HG03558 (cell line): ENCODE measurements around the gene GRM5.

Experiments used
- ATAC-seq: cut with Tn5 transposase; IDR thresholded peaks from one replicate; pipeline ENCODE4 v1.9.1; 2021; ENCODE audit warnings: moderate number of reproducible peaks; ENCODE audit not compliant: unreplicated experiment; ENCODE audit errors: extremely low read depth

The GRM5 gene

GRCh38 chr11:88521799-88522201 is 544.0 kb downstream of the GRM5 start:
- ATAC-seq = no peak

- no peak for ATAC-seq
Observed at GRCh38 chr11:88521399-88521798, 544.4 kb downstream of the GRM5 start.

DNA sequence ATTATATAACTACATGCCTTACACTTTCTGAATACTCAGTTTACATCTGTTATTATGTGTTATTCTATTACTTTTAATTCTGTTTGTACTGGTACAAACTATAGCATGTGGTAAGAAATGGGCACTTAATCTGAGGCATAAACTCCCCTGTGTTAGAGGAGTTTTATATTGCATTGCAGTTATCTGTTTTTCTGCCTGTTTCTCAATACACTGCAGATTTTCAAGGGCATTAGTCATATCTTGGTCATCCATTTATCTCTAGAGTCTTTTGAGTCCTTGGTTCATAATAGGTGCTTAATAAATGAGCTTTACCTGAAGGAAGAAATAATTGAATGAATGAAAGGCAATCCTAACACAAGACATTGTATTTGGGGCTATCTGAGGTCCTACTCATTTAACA is 545.4 kb downstream of the GRM5 start:
- ATAC-seq = no peak

DNA sequence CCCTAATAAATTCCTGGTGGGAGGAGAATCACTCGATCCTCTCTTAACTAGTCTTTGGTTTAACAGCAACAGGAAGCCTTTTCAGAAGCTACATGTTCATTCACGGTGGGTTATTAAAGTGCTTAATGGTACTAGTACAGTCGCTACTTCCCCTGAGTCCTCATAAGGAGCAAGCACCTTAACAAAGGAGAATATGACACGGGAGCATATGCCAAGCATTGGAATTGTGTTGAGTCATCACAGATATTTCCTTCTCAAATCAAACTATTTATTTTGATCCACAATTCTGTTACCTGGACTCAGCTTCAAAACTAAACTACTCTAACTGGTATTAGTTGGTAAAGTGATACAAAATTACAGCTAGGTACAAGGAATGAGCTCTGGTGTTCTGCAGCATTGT is 550.8 kb downstream of the GRM5 start:
- ATAC-seq = no peak

DNA sequence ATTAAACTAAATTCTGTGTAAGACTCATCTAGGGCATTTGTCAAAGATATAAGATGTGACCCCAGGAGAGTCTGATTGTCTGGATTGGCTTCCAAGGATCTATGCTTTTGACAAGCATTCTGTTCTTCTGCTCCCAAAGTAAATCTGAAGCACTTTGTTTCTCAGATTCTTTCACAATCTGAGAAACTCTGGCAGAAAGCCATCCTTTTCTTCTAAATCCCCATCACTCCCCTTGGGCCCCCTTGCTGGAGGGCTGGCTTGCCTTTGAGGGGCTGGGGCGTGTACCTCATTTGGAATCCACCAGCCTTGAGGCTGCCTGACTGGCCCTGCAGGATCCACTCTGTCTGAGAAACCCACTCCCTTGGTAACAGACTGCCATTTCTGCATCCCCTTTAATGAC is 554.8 kb downstream of the GRM5 start:
- no peak for ATAC-seq

DNA sequence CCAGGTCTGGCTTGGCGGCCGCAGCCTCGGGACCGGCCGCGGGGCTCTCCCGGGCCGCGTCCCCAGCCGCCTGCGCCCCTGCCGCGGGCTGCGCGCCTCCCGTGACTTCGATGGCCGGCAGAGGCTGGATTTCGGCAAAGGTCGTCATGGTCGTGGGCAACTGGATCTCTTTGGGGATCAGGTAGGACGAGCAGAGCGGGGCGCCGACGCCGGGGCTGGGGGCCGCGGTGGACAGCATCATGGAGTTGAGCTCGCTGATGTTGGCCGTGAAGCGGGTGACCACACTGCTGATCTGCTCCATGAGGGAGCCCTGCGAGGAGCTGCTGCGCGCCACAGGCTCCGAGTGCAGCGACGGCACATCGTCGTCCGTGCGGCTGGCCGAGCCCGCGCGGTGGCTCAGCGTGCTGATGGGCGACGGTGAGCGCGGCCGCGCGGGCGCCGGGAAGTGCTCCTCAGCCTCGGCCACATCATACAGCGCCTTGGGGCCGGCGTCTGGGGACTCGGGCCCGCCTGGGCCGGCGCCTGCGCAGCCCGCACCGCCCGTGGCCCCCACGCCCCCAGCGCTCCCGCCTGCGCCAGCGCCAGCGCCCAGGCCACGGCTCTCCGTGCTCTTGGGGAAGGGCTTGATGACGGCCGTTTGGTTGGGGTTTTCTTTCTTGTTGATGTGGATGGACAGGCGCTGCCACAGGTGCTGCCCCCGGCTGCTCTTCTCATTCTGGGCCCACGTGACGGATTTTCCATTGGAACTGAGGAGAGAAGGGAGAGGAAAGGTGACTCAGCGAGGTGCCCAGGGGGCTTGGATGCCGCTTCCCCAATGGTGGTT is 556.8 kb downstream of the GRM5 start:
- ATAC-seq = no peak

DNA sequence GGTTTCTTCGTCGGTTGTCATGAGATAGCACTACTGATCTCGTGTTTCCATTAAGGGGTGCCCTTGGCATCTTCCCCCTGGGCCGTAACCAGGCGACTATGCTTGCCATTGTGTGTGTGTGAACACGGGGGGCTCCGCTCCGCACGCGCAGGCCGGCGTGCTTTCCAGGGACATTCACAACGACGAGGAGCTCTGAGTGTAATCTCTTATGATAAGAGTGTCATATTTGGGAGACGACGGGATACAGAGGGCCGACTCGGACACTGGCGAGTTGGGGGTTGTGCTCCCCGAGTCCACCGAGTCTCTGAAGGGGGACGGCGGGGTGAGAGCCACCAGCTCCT is 557.4 kb downstream of the GRM5 start:
- ATAC-seq = no peak

DNA sequence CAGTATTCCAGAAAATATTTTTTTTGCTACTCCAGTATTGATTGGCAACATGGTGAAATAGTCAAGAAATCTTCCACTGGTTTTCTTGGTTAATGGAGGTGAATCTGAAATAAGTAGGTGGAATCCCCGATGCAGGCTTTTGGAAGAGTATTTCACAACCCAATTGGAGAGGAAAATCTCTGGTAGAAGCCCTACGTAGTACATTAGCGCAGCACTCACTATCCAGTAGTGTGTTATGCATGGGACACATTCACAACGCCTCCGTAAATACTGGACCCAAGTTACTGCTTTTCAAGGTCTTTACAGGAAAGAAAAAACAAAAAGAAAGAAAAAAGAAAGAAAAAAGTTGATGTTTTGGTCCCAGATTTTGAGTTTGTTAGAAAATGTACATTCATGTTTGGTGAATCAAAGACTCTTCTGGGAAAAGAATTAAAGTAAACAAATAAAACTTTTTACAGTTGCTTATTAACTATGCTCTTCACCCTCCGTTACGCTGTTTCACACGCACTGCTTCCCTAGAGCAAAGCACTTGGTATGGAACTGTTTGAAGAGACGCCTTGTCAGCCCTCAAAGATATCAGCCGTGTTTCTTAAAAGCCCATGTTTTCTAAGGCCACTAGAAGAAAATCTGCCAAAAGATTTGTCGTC is 557.9 kb downstream of the GRM5 start:
- ATAC-seq = no peak

DNA sequence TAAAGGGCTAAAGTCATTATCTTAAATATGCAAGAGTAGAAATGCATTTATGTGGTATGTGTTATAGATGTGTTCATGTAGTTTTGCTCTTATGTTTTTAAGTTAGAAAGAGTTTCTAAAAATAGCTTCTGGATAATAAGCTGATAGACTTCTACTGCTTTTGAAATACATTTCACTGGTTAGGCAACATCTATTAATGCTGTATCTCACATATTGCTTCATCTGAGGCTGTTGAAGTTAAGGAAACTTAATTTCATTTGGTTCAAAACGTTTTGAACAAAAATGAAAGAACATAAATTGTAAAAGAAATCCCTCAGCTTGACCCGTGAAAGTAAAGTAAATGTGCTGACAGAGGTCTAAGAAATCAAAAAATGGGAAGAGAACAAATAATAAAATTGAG is 564.2 kb downstream of the GRM5 start:
- no peak for ATAC-seq

DNA sequence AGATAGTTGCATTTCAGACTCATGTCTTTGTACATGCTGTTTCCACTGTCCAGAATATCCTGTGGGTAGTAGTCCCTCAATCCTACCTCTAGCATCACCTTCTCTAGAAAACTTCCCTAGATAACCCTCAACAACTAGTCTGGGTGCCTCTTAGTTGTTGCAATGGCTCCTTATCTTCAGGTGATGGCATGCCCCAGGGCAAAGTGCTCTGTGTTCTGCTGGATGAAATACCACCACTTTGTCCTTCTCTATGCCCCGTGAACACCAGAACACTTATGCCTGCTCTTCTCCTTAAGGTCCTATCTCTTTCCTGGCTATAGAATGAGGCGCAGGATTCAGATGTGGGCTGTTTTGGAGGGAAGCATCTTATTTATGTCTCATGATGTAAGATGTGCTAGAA is 569.9 kb downstream of the GRM5 start:
- ATAC-seq = no peak

DNA sequence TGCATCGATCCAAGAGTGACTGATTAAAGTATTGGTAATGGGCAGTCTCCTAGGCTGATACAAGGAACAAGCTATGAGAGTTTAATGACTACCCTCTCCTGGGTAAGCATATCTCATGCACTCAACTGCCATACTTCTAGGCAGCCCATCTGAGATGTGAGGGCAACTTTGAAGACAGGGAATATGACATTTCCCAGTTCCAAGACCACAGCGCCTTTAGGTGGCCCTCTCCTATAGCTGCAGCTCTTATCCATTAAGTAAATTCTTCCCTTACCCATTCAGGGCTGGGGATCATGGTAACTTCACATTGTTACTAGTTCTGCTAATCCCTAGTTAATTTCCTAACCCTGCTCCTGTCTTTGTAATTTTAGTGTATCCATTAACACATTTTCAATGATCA is 570.9 kb downstream of the GRM5 start:
- ATAC-seq = no peak

- no peak for ATAC-seq
Observed at GRCh38 chr11:88491674-88492073, 574.1 kb downstream of the GRM5 start.

DNA sequence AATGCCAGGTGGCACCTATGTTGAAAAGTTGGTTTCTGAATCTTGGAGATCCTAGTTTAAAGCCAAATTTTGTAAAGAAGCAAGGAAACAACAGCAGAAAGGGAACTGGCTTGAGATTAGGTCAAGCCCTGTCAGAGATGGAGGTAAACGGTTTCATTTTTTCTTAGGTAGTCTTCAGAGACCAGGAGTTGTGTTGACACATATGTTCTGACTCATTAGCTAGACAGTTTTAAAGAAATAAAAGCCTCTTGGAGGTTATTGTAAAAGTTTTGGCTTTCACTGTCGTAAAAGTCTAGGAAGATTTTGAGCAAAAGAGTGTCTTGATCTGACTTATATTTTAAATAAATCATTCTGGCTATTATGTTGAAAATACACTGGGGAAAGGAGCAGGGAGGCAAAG is 576.8 kb downstream of the GRM5 start:
- ATAC-seq = no peak

DNA sequence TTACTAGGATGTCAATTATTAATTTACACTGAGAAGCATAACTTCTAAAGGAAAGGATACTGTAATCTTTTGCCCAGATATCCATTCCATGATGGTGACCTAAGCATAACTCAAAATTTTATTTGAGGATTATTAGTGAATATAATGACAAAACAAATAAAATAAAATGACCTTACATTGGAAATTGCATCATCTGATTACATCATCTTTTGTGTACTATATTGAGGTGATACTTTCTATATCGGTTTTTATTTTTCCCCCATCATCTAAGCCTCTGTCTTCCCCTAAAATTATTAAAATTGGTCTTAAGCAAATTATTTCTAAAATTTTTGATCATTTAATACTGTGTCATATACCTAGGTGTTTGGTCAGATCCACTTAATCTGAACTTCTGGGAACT is 578.1 kb downstream of the GRM5 start:
- no peak for ATAC-seq

DNA sequence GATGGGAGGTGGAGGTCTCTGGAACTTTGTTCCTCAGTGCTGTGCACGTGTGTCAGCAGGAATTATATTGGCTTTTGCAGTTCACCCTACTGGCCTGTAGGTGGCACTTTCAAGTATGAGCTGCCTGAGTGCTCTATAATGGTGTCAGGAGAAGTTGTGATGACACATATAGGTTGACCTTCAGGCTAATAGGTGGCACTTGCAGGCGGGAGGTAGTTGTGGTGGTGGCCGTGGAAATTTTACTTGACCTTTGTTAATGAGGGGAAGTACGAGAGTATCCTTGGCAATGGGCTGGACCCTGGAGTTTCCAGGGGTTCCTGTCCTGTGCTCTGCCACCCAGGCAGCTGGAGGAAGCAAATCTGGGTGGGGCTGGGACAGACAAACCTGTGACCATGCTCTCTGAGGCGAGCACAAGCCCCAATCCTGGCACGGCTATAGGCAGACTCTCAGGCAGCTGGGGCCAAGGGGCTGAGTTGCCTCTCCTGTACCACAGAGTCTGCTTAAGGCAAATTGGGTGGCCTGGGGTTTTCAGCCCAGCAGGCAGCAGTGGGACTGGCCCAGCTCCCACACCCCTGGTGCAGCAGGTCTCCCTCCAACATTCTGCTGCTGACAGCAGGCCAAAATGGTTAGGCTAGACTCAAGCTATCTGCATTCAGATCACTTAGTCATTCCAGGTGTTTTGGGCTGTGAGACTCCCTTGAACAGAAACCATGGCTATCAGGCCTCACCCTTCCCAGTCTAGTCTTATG is 580.7 kb downstream of the GRM5 start:
- peak; percentile 82 for ATAC-seq

- ATAC-seq = no peak
Observed at GRCh38 chr11:88482871-88483301, 582.9 kb downstream of the GRM5 start.

GRCh38 chr11:88480223-88480622 is 585.6 kb downstream of the GRM5 start:
- ATAC-seq = no peak

- ATAC-seq = no peak
Observed at GRCh38 chr11:88478136-88478815, 587.5 kb downstream of the GRM5 start.

GRCh38 chr11:88475991-88476418 is 589.8 kb downstream of the GRM5 start:
- ATAC-seq = no peak

- ATAC-seq = no peak
Observed at GRCh38 chr11:88474655-88475054, 591.1 kb downstream of the GRM5 start.
